Measurements from ENCODE around the gene HOXC6. TPM values are rescaled to one million over a fixed set of nuclear protein-coding genes. Genes with fewer than 3 reads are reported as not detected.
"Not testable (repeated sequence)": the region's sequence is repeated elsewhere in the genome, so short reads cannot be mapped to it uniquely, and the experiment has no call there.

The HOXC6 gene
- total RNA-seq, 1 donor from 2014 or later, result not detected

- peaks cover 6% of the 10 kb centered on the region for H3K27me3 ChIP-seq (ENCODE audit: control insufficient read depth, insufficient read depth, low read length)
- no peak for TF ChIP-seq CTCF (IDR thresholded peaks at IDR 0.05; ENCODE audit: insufficient read depth, low read length, severe bottlenecking)
- FAIRE-seq (no peak), DNase-seq (ENCODE audit: low read depth) (no peak)
- H3K4me3 ChIP-seq (ENCODE audit: low read depth, low read length), result no peak overlapping the region
- H3K36me3 ChIP-seq (ENCODE audit: control insufficient read depth, insufficient read depth, low read length), result no peaks in the 10 kb centered on the region
These were observed 38.2 kb downstream of the HOXC6 start for GRCh38 chr12:54066408-54066807.

GRCh38 chr12:54068418-54069070 is 40.3 kb downstream of the HOXC6 start:
- peak; percentile 23 for FAIRE-seq
- no peak for TF ChIP-seq CTCF (IDR thresholded peaks at IDR 0.05; ENCODE audit: insufficient read depth, low read length, severe bottlenecking)
- Histone ChIP-seq H3K36me3 (ENCODE audit: control insufficient read depth, insufficient read depth, low read length) (no peaks in the 10 kb centered on the region), H3K4me3 (ENCODE audit: low read depth, low read length) (no peak overlapping the region), H3K27me3 (ENCODE audit: control insufficient read depth, insufficient read depth, low read length) (peaks cover 4% of the 10 kb centered on the region)
- DNase-seq (ENCODE audit: low read depth), result peak; percentile 48

GRCh38 chr12:54071942-54072341 is 43.7 kb downstream of the HOXC6 start:
- Histone ChIP-seq H3K36me3 (ENCODE audit: control insufficient read depth, insufficient read depth, low read length) (no peaks in the 10 kb centered on the region), H3K27me3 (ENCODE audit: control insufficient read depth, insufficient read depth, low read length) (peaks cover 2% of the 10 kb centered on the region), H3K4me3 (ENCODE audit: low read depth, low read length) (no peak overlapping the region)
- TF ChIP-seq CTCF (IDR thresholded peaks at IDR 0.05; ENCODE audit: insufficient read depth, low read length, severe bottlenecking), result no peak
- DNase-seq (ENCODE audit: low read depth), result no peak
- no peak for FAIRE-seq

- FAIRE-seq, result no peak
- no peak for TF ChIP-seq CTCF (IDR thresholded peaks at IDR 0.05; ENCODE audit: insufficient read depth, low read length, severe bottlenecking)
- no peak for DNase-seq (ENCODE audit: low read depth)
- Histone ChIP-seq H3K27me3 (ENCODE audit: control insufficient read depth, insufficient read depth, low read length) (peaks cover 2% of the 10 kb centered on the region), H3K4me3 (ENCODE audit: low read depth, low read length) (no peak overlapping the region), H3K36me3 (ENCODE audit: control insufficient read depth, insufficient read depth, low read length) (no peaks in the 10 kb centered on the region)
These were observed 46.1 kb downstream of the HOXC6 start for GRCh38 chr12:54074308-54074707.

- no peak for DNase-seq (ENCODE audit: low read depth)
- no peaks in the 10 kb centered on the region for H3K36me3 ChIP-seq (ENCODE audit: control insufficient read depth, insufficient read depth, low read length)
- no peak for TF ChIP-seq CTCF (IDR thresholded peaks at IDR 0.05; ENCODE audit: insufficient read depth, low read length, severe bottlenecking)
- no peak for FAIRE-seq
- H3K27me3 ChIP-seq (ENCODE audit: control insufficient read depth, insufficient read depth, low read length), result peaks cover 2% of the 10 kb centered on the region
- H3K4me3 ChIP-seq (ENCODE audit: low read depth, low read length), result no peak overlapping the region
These were observed 47.2 kb downstream of the HOXC6 start for GRCh38 chr12:54075409-54075808.

- FAIRE-seq, result no peak
- no peak for TF ChIP-seq CTCF (IDR thresholded peaks at IDR 0.05; ENCODE audit: insufficient read depth, low read length, severe bottlenecking)
- Histone ChIP-seq H3K36me3 (ENCODE audit: control insufficient read depth, insufficient read depth, low read length) (no peaks in the 10 kb centered on the region), H3K4me3 (ENCODE audit: low read depth, low read length) (no peak overlapping the region), H3K27me3 (ENCODE audit: control insufficient read depth, insufficient read depth, low read length) (peaks cover 2% of the 10 kb centered on the region)
- no peak for DNase-seq (ENCODE audit: low read depth)
These were observed 47.7 kb downstream of the HOXC6 start for GRCh38 chr12:54075974-54076373.

- not testable (repeated sequence) for FAIRE-seq; H3K4me3 ChIP-seq (ENCODE audit: low read depth, low read length); DNase-seq (ENCODE audit: low read depth); H3K27me3 ChIP-seq (ENCODE audit: control insufficient read depth, insufficient read depth, low read length); H3K36me3 ChIP-seq (ENCODE audit: control insufficient read depth, insufficient read depth, low read length)
These were observed 49.6 kb downstream of the HOXC6 start for GRCh38 chr12:54077843-54078242.

GRCh38 chr12:54079115-54079514 is 50.9 kb downstream of the HOXC6 start:
- H3K4me3 ChIP-seq (ENCODE audit: low read depth, low read length); FAIRE-seq; H3K27me3 ChIP-seq (ENCODE audit: control insufficient read depth, insufficient read depth, low read length); H3K36me3 ChIP-seq (ENCODE audit: control insufficient read depth, insufficient read depth, low read length); DNase-seq (ENCODE audit: low read depth): not testable (repeated sequence)
